ENCODE results near the gene SVEP1.

- TF ChIP-seq GLIS3 (CRISPR knock-in tag; IDR thresholded peaks at IDR 0.05) (no peak), TSHZ2 (CRISPR knock-in tag; IDR thresholded peaks at IDR 0.05) (no peak), OSR1 (CRISPR knock-in tag; IDR thresholded peaks at IDR 0.05) (no peak), ZFP3 (CRISPR knock-in tag; IDR thresholded peaks at IDR 0.05) (no peak), PATZ1 (CRISPR knock-in tag; IDR thresholded peaks at IDR 0.05; ENCODE audit: borderline replicate concordance) (no peak), PPARA (CRISPR knock-in tag; IDR thresholded peaks at IDR 0.05; ENCODE audit: borderline replicate concordance) (no peak), TOX (CRISPR knock-in tag; IDR thresholded peaks at IDR 0.05; ENCODE audit: borderline replicate concordance) (no peak), SNAI2 (CRISPR knock-in tag; IDR thresholded peaks at IDR 0.05) (no peak), CSRNP3 (CRISPR knock-in tag; IDR thresholded peaks at IDR 0.05) (no peak), CSDC2 (CRISPR knock-in tag; IDR thresholded peaks at IDR 0.05) (no peak), TCF4 (CRISPR knock-in tag; IDR thresholded peaks at IDR 0.05; ENCODE audit: borderline replicate concordance) (no peak), CREB5 (CRISPR knock-in tag; IDR thresholded peaks at IDR 0.05; ENCODE audit: low read depth) (no peak), ZC3H10 (CRISPR knock-in tag; IDR thresholded peaks at IDR 0.05) (no peak), ARNTL (CRISPR knock-in tag; IDR thresholded peaks at IDR 0.05; ENCODE audit: borderline replicate concordance, low read depth) (no peak)
Measured at GRCh38 chr9:110340306-110340705, 239.2 kb downstream of the SVEP1 start.

Measured in SK-N-SH treated with all-trans-retinoic acid at 6 μM for 48 hours (cell line).